SU-DHL-6 (cell line): ENCODE measurements around the gene RAD51B.
"Not testable (repeated sequence)": the region's sequence is repeated elsewhere in the genome, so short reads cannot be mapped to it uniquely, and the experiment has no call there.

ENCODE experiments used
- H2AFZ ChIP-seq: fragments of 200-600 bp; sonication (generic); 2 replicates; pipeline ENCODE4 v1.6.1; 2014; ENCODE audit warnings: low read depth, mild to moderate bottlenecking, moderate library complexity, mixed read lengths, antibody characterized with exemption, low read length; ENCODE audit not compliant: severe bottlenecking
- H3F3A ChIP-seq: fragments of 200-600 bp; shearing (Covaris generic); 2 replicates; pipeline ENCODE4 v1.6.0; 2016; ENCODE audit warnings: antibody characterized with exemption, mild to moderate bottlenecking; ENCODE audit not compliant: insufficient read depth
- H3K27ac ChIP-seq: fragments of 200-600 bp; sonication (generic); 2 replicates; pipeline ENCODE4 v1.5.1; 2016; ENCODE audit warnings: low read depth, mild to moderate bottlenecking, low read length, moderate library complexity, mixed read lengths
- H3K27me3 ChIP-seq: fragments of 200-600 bp; sonication (generic), shearing (Covaris generic); 2 replicates; pipeline ENCODE4 v1.6.0; 2014; ENCODE audit warnings: mild to moderate bottlenecking, low read length
- H3K36me3 ChIP-seq: fragments of 200-600 bp; sonication (generic); 2 replicates; pipeline ENCODE4 v1.6.1; 2014; ENCODE audit warnings: mild to moderate bottlenecking, low read length, mixed read lengths
- H3K4me2 ChIP-seq: fragments of 300-600, 200-600 bp; shearing (Covaris generic), sonication (generic); 2 replicates; pipeline ENCODE4 v1.6.0; 2014; ENCODE audit warnings: low read length, low read depth, mild to moderate bottlenecking; ENCODE audit not compliant: poor library complexity, severe bottlenecking
- H3K4me3 ChIP-seq: fragments of 200-600 bp; sonication (generic); 2 replicates; pipeline ENCODE4 v1.5.1; 2014; ENCODE audit warnings: antibody characterized with exemption, low read length, mild to moderate bottlenecking, mixed read lengths; ENCODE audit not compliant: insufficient read depth, poor library complexity, severe bottlenecking
- H3K79me2 ChIP-seq: fragments of 200-600 bp; sonication (generic); 2 replicates; pipeline ENCODE4 v1.6.1; 2014; ENCODE audit warnings: mild to moderate bottlenecking, low read length, moderate library complexity; ENCODE audit not compliant: insufficient read depth
- H3K9ac ChIP-seq: fragments of 200-600 bp; sonication (generic); 2 replicates; pipeline ENCODE4 v1.7.0; 2014; ENCODE audit warnings: mild to moderate bottlenecking, low read length
- H3K9me2 ChIP-seq: fragments of 200-600 bp; sonication (generic); replicated peaks from 2 replicates; pipeline ENCODE4 v1.6.1; 2014; ENCODE audit warnings: low read length; ENCODE audit not compliant: insufficient read depth
- H3K9me3 ChIP-seq: fragments of 200-600 bp; sonication (generic); 2 replicates; pipeline ENCODE4 v1.6.1; 2014; ENCODE audit warnings: low read length, mixed read lengths; ENCODE audit not compliant: insufficient read depth
- H4K20me1 ChIP-seq: fragments of 200-600 bp; sonication (generic); 2 replicates; pipeline ENCODE4 v1.6.1; 2014; ENCODE audit warnings: low read depth, mild to moderate bottlenecking, antibody characterized with exemption, low read length, moderate library complexity, mixed read lengths
- CTCF ChIP-seq: fragments of 200-600 bp; sonication (generic); IDR thresholded peaks from one replicate; pipeline ENCODE4 v1.5.1; 2017; ENCODE audit warnings: antibody characterized with exemption, mild to moderate bottlenecking, low read length, moderate library complexity; ENCODE audit not compliant: insufficient read depth, poor library complexity, severe bottlenecking
- EZH2phosphoT487 ChIP-seq: fragments of 200-600 bp; sonication (generic), shearing (Covaris generic); conservative IDR thresholded peaks from 2 replicates; pipeline ENCODE4 v1.6.1; 2018; ENCODE audit warnings: mild to moderate bottlenecking, antibody characterized with exemption, low read length, moderate library complexity, mixed read lengths

RAD51B gene

GRCh38 chr14:68661226-68662225, 841.9 kb downstream of the RAD51B start:
- no peak overlapping the region for H2AFZ ChIP-seq
- no peak overlapping the region for H3K4me2 ChIP-seq
- no peaks in the 10 kb centered on the region for H4K20me1 ChIP-seq

GRCh38 chr14:68662392-68662791, 842.8 kb downstream of the RAD51B start:
- no peaks in the 10 kb centered on the region for H3K79me2 ChIP-seq
- no peaks in the 10 kb centered on the region for H3F3A ChIP-seq
- H3K9me3 ChIP-seq, result no peaks in the 10 kb centered on the region
- no peaks in the 10 kb centered on the region for H3K9me2 ChIP-seq
- H3K4me3 ChIP-seq, result no peak overlapping the region
- no peak overlapping the region for H3K27ac ChIP-seq
- no peak overlapping the region for H3K4me2 ChIP-seq
- no peaks in the 10 kb centered on the region for H4K20me1 ChIP-seq
- H2AFZ ChIP-seq, result no peak overlapping the region
- no peaks in the 10 kb centered on the region for H3K27me3 ChIP-seq
- H3K9ac ChIP-seq, result no peak overlapping the region
- TF ChIP-seq CTCF (no peak), EZH2phosphoT487 (no peak)
- H3K36me3 ChIP-seq, result no peaks in the 10 kb centered on the region

More at GRCh38 chr14:68661226-68662225, 841.9 kb downstream of the RAD51B start:
- Histone ChIP-seq H3K27ac (no peak overlapping the region), H3K4me3 (no peak overlapping the region), H3K9me3 (no peaks in the 10 kb centered on the region), H3K9ac (no peak overlapping the region), H3K9me2 (no peaks in the 10 kb centered on the region), H3K27me3 (no peaks in the 10 kb centered on the region), H3K36me3 (no peaks in the 10 kb centered on the region), H3F3A (no peaks in the 10 kb centered on the region), H3K79me2 (no peaks in the 10 kb centered on the region)
- TF ChIP-seq EZH2phosphoT487 (no peak), CTCF (no peak)

GRCh38 chr14:68662826-68663225, 843.2 kb downstream of the RAD51B start:
- H3K36me3 ChIP-seq, H3K4me3 ChIP-seq, H3K4me2 ChIP-seq: not testable (repeated sequence)

GRCh38 chr14:68663385-68664076, 844.0 kb downstream of the RAD51B start:
- H3K9ac ChIP-seq, result no peak overlapping the region
- no peak overlapping the region for H3K4me2 ChIP-seq
- H3K36me3 ChIP-seq, result no peaks in the 10 kb centered on the region
- TF ChIP-seq CTCF, result no peak
- no peak for TF ChIP-seq EZH2phosphoT487
- no peaks in the 10 kb centered on the region for H4K20me1 ChIP-seq
- H3F3A ChIP-seq, result no peaks in the 10 kb centered on the region
- no peaks in the 10 kb centered on the region for H3K27me3 ChIP-seq
- H3K79me2 ChIP-seq, result no peaks in the 10 kb centered on the region
- H3K9me2 ChIP-seq, result no peaks in the 10 kb centered on the region
- no peak overlapping the region for H3K4me3 ChIP-seq
- H2AFZ ChIP-seq, result no peak overlapping the region
- no peaks in the 10 kb centered on the region for H3K9me3 ChIP-seq
- H3K27ac ChIP-seq, result no peak overlapping the region

More at GRCh38 chr14:68662826-68663225, 843.2 kb downstream of the RAD51B start:
- H4K20me1 ChIP-seq, H3K27ac ChIP-seq, H3K9me3 ChIP-seq, H2AFZ ChIP-seq, H3F3A ChIP-seq, H3K9ac ChIP-seq, H3K79me2 ChIP-seq, H3K9me2 ChIP-seq, H3K27me3 ChIP-seq: not testable (repeated sequence)
